ENCODE data around the gene PRUNE1. TPM values are rescaled to one million over a fixed set of nuclear protein-coding genes. Genes with fewer than 3 reads are reported as not detected.
A peak's percentile ranks its signal among the peaks of the same experiment; 100 is the strongest.

Gene PRUNE1
- 21.6 TPM for total RNA-seq

- peak; percentile 96 for DNase-seq (ENCODE audit: low spot score)
Measured at GRCh38 chr1:151008244-151009205, at the start of gene PRUNE1. TSS of gene PRUNE1 (plus strand) at chr1:151008449. CDS start at chr1:151008633, 184 bp downstream.

- no peak for DNase-seq (ENCODE audit: low spot score)
Measured at GRCh38 chr1:150960646-150961045, 47.6 kb upstream of the PRUNE1 start.

GRCh38 chr1:150961756-150962155 lies 46.5 kb upstream of the PRUNE1 start:
- DNase-seq (ENCODE audit: low spot score): no peak

GRCh38 chr1:150963321-150964163 lies 44.7 kb upstream of the PRUNE1 start:
- DNase-seq (ENCODE audit: low spot score): no peak

- no peak for DNase-seq (ENCODE audit: low spot score)
Measured at GRCh38 chr1:150964164-150964489, 44.1 kb upstream of the PRUNE1 start.

- DNase-seq (ENCODE audit: low spot score): no peak
Measured at GRCh38 chr1:150965605-150966004, 42.6 kb upstream of the PRUNE1 start.

- no peak for DNase-seq (ENCODE audit: low spot score)
Measured at GRCh38 chr1:150966011-150966410, 42.2 kb upstream of the PRUNE1 start.

- DNase-seq (ENCODE audit: low spot score): no peak
Measured at GRCh38 chr1:150967936-150968335, 40.3 kb upstream of the PRUNE1 start.

- DNase-seq (ENCODE audit: low spot score): no peak
Measured at GRCh38 chr1:150968491-150968890, 39.8 kb upstream of the PRUNE1 start.

GRCh38 chr1:150969626-150970025 lies 38.6 kb upstream of the PRUNE1 start:
- no peak for DNase-seq (ENCODE audit: low spot score)

GRCh38 chr1:150970808-150971582 lies 37.3 kb upstream of the PRUNE1 start:
- peak; percentile 92 for DNase-seq (ENCODE audit: low spot score)

- DNase-seq (ENCODE audit: low spot score): peak; percentile 63
Measured at GRCh38 chr1:150971583-150972416, 36.4 kb upstream of the PRUNE1 start.

GRCh38 chr1:150972417-150972940 lies 35.8 kb upstream of the PRUNE1 start:
- no peak for DNase-seq (ENCODE audit: low spot score)

- DNase-seq (ENCODE audit: low spot score): no peak
Measured at GRCh38 chr1:150973258-150973835, 34.9 kb upstream of the PRUNE1 start.

GRCh38 chr1:150973836-150974579 lies 34.2 kb upstream of the PRUNE1 start:
- no peak for DNase-seq (ENCODE audit: low spot score)

- DNase-seq (ENCODE audit: low spot score): peak; percentile 79
Measured at GRCh38 chr1:150974580-150975478, 33.4 kb upstream of the PRUNE1 start, which contains the start of gene CERS2. TSS of gene CERS2 (minus strand) at chr1:150974835. CDS start at chr1:150969090, 5,745 bp downstream.

GRCh38 chr1:150976401-150976821 lies 31.8 kb upstream of the PRUNE1 start:
- DNase-seq (ENCODE audit: low spot score): no peak

All from mucosa of gallbladder (tissue), 1 donor.